HG03280 (cell line): ENCODE data around the gene EFTUD2.
"Not testable (repeated sequence)": the region's sequence is repeated elsewhere in the genome, so short reads cannot be mapped to it uniquely, and the experiment has no call there.

Experiments
- ATAC-seq: cut with Tn5 transposase; IDR thresholded peaks from one replicate; pipeline ENCODE4 v1.9.1; 2021; ENCODE audit warnings: mild to moderate bottlenecking, moderate library complexity; ENCODE audit not compliant: unreplicated experiment

The EFTUD2 gene

GRCh38 chr17:44818508-44818907 lies 80.7 kb downstream of the EFTUD2 start:
- ATAC-seq, result not testable (repeated sequence)

GRCh38 chr17:44812263-44812662 lies 87.0 kb downstream of the EFTUD2 start:
- ATAC-seq, result no peak

- not testable (repeated sequence) for ATAC-seq
Measured at GRCh38 chr17:44808656-44809388, 90.4 kb downstream of the EFTUD2 start.

GRCh38 chr17:44808156-44808555 lies 91.1 kb downstream of the EFTUD2 start:
- no peak for ATAC-seq

- no peak for ATAC-seq
Measured at GRCh38 chr17:44807817-44808155, 91.5 kb downstream of the EFTUD2 start.

- ATAC-seq, result no peak
Measured at GRCh38 chr17:44807093-44807816, 92.0 kb downstream of the EFTUD2 start.

GRCh38 chr17:44804302-44805089 lies 94.7 kb downstream of the EFTUD2 start:
- no peak for ATAC-seq

GRCh38 chr17:44801880-44802279 lies 97.4 kb downstream of the EFTUD2 start:
- no peak for ATAC-seq
